Hematopoietic multipotent progenitor cell treated with erythropoietin and hydrocortisone succinate and interleukin-3 and kit ligand, for 8 days (in vitro differentiated cells): ENCODE results near the gene HMGN3.

ENCODE experiments used
- DNase-seq: peaks from one replicate; pipeline ENCODE4 v3.0.0-alpha.2; 2015

The HMGN3 gene

GRCh38 chr6:79232696-79233462 lies 1.6 kb downstream of the HMGN3 start:
- DNase-seq, result peak; percentile 4

GRCh38 chr6:79231666-79232065 lies 2.8 kb downstream of the HMGN3 start:
- peak; percentile 63 for DNase-seq

GRCh38 chr6:79231101-79231500 lies 3.4 kb downstream of the HMGN3 start:
- peak; percentile 7 for DNase-seq

GRCh38 chr6:79230149-79230548 lies 4.3 kb downstream of the HMGN3 start:
- no peak for DNase-seq

GRCh38 chr6:79227445-79227844 lies 7.0 kb downstream of the HMGN3 start:
- no peak for DNase-seq

- no peak for DNase-seq
Observed at GRCh38 chr6:79226660-79227059, 7.8 kb downstream of the HMGN3 start.

GRCh38 chr6:79225717-79226599 lies 8.5 kb downstream of the HMGN3 start:
- DNase-seq, result no peak

- no peak for DNase-seq
Observed at GRCh38 chr6:79223611-79224404, 10.7 kb downstream of the HMGN3 start.

GRCh38 chr6:79215213-79215824 lies 19.2 kb downstream of the HMGN3 start:
- DNase-seq, result no peak

- DNase-seq, result no peak
Observed at GRCh38 chr6:79212859-79213258, 21.6 kb downstream of the HMGN3 start.

- DNase-seq, result no peak
Observed at GRCh38 chr6:79208816-79209215, 25.7 kb downstream of the HMGN3 start.

GRCh38 chr6:79203753-79204253 lies 30.7 kb downstream of the HMGN3 start:
- DNase-seq, result no peak

GRCh38 chr6:79202556-79202955 lies 31.9 kb downstream of the HMGN3 start:
- no peak for DNase-seq

GRCh38 chr6:79201983-79202382 lies 32.5 kb downstream of the HMGN3 start:
- no peak for DNase-seq

GRCh38 chr6:79201143-79201542 lies 33.3 kb downstream of the HMGN3 start:
- DNase-seq, result no peak

- no peak for DNase-seq
Observed at GRCh38 chr6:79196912-79197311, 37.6 kb downstream of the HMGN3 start.

- DNase-seq, result no peak
Observed at GRCh38 chr6:79193971-79194370, 40.5 kb downstream of the HMGN3 start.

GRCh38 chr6:79189760-79190350 lies 44.6 kb downstream of the HMGN3 start:
- DNase-seq, result no peak

GRCh38 chr6:79188885-79189480 lies 45.5 kb downstream of the HMGN3 start:
- DNase-seq, result no peak

GRCh38 chr6:79188107-79188506 lies 46.4 kb downstream of the HMGN3 start:
- DNase-seq, result no peak

GRCh38 chr6:79186564-79186963 lies 47.9 kb downstream of the HMGN3 start:
- no peak for DNase-seq

GRCh38 chr6:79184641-79185040 lies 49.8 kb downstream of the HMGN3 start:
- DNase-seq, result no peak
